Memory B cell (primary cell): Measurements from ENCODE around the gene CA12.

Experiments used
- ATAC-seq: fragments of 150-1000 bp; cut with Tn5 transposase; 2 replicates; pipeline ENCODE4 v1.10.0; 2021; ENCODE audit warnings: low read depth, mild to moderate bottlenecking, moderate library complexity
- DNase-seq, 2 donors: peaks; one replicate each; pipeline ENCODE4 v3.0.0; 2022; ENCODE audit warnings: low spot score in 2 of 2
- H3K27ac Mint-ChIP-seq: one replicate; pipeline ENCODE4 v1.8.0; 2022; ENCODE audit warnings: mild to moderate bottlenecking, moderate library complexity, mixed read lengths
- H3K27me3 Mint-ChIP-seq: one replicate; pipeline ENCODE4 v1.8.0; 2022; ENCODE audit warnings: mixed read lengths
- H3K36me3 Mint-ChIP-seq: one replicate; pipeline ENCODE4 v1.8.0; 2022; ENCODE audit warnings: mild to moderate bottlenecking, mixed read lengths
- H3K4me1 Mint-ChIP-seq: one replicate; pipeline ENCODE4 v1.8.0; 2022; ENCODE audit warnings: mixed read lengths
- H3K4me3 Mint-ChIP-seq: one replicate; pipeline ENCODE4 v1.8.0; 2022; ENCODE audit warnings: mild to moderate bottlenecking, moderate library complexity, mixed read lengths
- H3K9me3 Mint-ChIP-seq: one replicate; pipeline ENCODE4 v1.8.0; 2022; ENCODE audit warnings: mixed read lengths

The CA12 gene

DNA sequence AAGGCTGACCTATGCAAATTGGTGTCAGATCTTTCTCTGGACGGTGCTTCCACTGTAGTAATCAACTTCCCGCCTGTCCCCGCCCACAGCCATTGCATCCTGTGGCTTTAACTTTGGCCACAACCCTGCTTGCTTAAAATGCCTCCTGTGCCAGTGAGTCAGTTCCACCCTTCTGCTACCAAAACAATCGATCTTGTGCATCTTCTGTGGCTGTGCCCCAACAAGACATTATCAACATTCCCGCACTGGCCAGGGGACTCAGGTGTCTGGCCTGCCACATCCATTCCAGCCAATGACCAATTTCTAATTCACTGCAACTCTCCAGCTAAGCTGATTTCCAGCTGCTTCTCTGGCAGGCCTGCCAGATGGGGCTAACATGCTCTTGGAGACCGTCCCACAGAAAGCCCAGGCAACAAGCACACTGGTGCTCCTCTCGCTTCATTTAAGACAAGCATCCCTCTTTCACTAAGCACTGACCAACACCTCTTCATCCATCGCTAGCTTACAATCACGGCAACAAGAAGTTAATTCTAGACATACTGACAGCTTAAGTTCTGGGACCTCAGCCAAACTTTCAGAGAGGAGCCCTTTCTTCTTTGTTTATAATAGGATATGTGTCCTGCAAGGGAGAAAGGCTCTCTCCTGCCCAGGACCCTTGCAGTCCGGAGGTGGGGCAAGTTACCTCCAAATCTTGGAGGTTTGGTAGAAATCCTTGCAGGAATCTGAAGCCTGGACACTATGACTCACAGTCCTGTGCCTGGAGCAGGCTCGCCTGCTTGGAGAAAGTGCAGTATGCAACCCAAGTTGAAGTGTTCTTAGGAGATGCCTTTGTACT is 6.7 kb downstream of the CA12 start:
- ATAC-seq (no peak), DNase-seq (no peak)
- Mint-ChIP-seq H3K27ac (no peak overlapping the region), H3K4me3 (no peak overlapping the region), H3K9me3 (no peaks in the 10 kb centered on the region), H3K4me1 (no peaks in the 10 kb centered on the region), H3K27me3 (peaks cover 9% of the 10 kb centered on the region), H3K36me3 (no peaks in the 10 kb centered on the region)

GRCh38 chr15:63373866-63374548 is 7.6 kb downstream of the CA12 start:
- no peaks in the 10 kb centered on the region for H3K36me3 Mint-ChIP-seq
- ATAC-seq, result no peak
- H3K9me3 Mint-ChIP-seq, result no peaks in the 10 kb centered on the region
- DNase-seq, result no peak
- H3K4me3 Mint-ChIP-seq, result no peak overlapping the region
- H3K27me3 Mint-ChIP-seq, result peaks cover 8% of the 10 kb centered on the region
- H3K27ac Mint-ChIP-seq, result no peak overlapping the region
- H3K4me1 Mint-ChIP-seq, result no peaks in the 10 kb centered on the region

DNA sequence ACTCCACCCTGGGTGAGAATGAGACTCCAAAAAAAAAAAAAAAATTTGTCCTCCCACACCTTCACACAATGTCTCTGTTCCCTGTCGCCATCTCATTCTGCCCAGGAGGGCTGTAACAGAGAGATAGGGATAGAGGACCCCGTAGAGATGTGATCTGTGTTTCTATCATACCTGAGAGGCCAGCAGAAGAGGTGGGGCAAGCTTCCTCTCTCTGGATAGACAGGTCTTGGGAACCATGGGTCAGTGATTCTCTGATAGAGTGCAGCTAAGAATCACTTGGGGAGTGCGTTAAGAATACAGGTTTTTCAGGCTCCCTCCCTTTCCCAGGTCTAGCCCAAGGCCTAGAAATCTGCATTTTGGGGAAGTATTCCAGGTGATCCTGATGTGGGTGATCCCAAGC is 8.3 kb downstream of the CA12 start:
- Mint-ChIP-seq H3K27me3 (peaks cover 8% of the 10 kb centered on the region), H3K4me3 (no peak overlapping the region), H3K36me3 (no peaks in the 10 kb centered on the region), H3K27ac (no peak overlapping the region), H3K4me1 (no peaks in the 10 kb centered on the region), H3K9me3 (no peaks in the 10 kb centered on the region)
- DNase-seq, result no peak
- no peak for ATAC-seq

DNA sequence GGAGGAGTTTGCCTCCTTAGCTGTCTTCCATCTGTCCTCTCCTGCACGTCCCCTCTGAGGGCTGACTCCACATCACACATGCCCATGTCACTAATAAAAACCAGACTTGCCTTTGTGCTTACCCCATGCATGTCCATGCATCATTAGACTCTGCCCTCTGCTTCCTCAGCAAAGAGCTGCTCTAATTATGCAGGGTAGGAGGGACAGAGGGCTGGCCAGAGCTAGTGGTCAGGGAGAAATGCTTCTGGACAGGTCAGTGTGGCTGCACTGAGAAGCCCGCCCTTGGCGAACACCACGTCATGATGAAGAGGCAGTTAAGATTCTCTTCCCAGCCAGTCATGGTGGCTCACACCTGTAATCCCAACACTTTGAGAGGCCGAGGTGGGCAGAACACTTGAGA is 8.9 kb downstream of the CA12 start:
- ATAC-seq, result no peak
- Mint-ChIP-seq H3K27ac (no peak overlapping the region), H3K4me3 (no peak overlapping the region), H3K9me3 (no peaks in the 10 kb centered on the region), H3K4me1 (no peaks in the 10 kb centered on the region), H3K36me3 (no peaks in the 10 kb centered on the region), H3K27me3 (peaks cover 7% of the 10 kb centered on the region)
- no peak for DNase-seq

DNA sequence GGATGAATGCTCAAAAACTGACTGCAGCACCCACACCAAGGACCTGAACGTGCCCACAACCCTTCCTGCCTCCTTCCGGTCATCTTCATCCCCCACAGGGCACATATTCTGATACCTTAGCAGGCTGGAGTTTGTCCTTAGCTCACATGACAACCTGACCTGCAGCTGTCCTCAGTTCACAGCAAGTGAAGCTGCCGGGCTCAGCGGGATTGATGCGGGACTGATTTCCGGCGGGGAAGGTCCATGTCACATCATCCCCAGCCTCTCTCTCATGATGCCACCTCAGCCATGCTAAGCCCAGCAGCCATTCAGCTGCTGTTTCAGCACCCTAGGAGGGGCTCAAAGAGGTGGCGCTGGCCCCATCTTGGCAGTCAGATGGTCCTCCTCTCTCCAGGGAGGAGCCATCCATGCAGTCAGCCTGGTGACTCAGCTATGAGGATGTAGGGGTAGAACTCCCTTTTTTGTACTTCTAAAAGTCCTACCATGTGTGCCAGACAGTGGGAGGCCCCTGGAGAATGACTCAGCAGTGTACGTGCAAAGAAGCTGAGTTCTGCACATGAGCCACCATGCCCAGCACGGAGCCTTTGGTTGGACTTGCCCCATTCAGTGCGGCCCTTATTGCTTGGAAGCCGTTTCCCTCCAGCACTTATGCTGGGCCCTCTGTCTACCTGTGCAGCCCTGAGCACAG is 9.5 kb downstream of the CA12 start:
- Mint-ChIP-seq H3K9me3 (no peaks in the 10 kb centered on the region), H3K27ac (no peak overlapping the region), H3K36me3 (no peaks in the 10 kb centered on the region), H3K27me3 (peaks cover 5% of the 10 kb centered on the region), H3K4me1 (no peaks in the 10 kb centered on the region), H3K4me3 (no peak overlapping the region)
- DNase-seq (no peak), ATAC-seq (no peak)

- Mint-ChIP-seq H3K9me3 (no peaks in the 10 kb centered on the region), H3K4me1 (no peaks in the 10 kb centered on the region), H3K4me3 (no peak overlapping the region), H3K27me3 (peaks cover 3% of the 10 kb centered on the region), H3K36me3 (no peaks in the 10 kb centered on the region), H3K27ac (no peak overlapping the region)
- DNase-seq (no peak), ATAC-seq (no peak)
Measured at GRCh38 chr15:63371297-63371918, 10.2 kb downstream of the CA12 start.

DNA sequence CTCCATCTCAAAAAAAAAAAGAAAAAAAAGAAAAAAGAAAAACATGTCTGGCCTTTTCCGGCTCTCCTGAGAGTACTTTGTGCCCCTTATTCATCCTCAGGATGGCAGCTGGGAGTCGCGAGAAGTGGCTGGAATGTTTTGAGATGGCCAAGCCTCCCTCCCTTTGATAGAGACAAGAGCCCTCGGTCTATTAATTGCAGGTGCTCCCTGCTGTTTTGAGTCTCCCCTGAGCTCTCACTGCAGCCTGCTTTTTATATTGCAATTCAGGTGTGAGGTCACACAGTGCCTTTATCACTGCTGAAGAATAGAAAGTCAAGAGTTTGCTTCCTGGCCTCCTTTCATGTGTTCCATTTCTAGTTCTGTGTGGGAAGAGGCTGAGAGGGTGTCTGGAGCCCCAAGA is 10.9 kb downstream of the CA12 start:
- Mint-ChIP-seq H3K27ac (no peak overlapping the region), H3K27me3 (no peaks in the 10 kb centered on the region), H3K9me3 (no peaks in the 10 kb centered on the region), H3K4me1 (no peaks in the 10 kb centered on the region), H3K36me3 (no peaks in the 10 kb centered on the region), H3K4me3 (no peak overlapping the region)
- ATAC-seq, result no peak
- no peak for DNase-seq

- no peaks in the 10 kb centered on the region for H3K9me3 Mint-ChIP-seq
- DNase-seq, result no peak
- no peaks in the 10 kb centered on the region for H3K27me3 Mint-ChIP-seq
- no peak overlapping the region for H3K27ac Mint-ChIP-seq
- ATAC-seq, result no peak
- no peaks in the 10 kb centered on the region for H3K36me3 Mint-ChIP-seq
- H3K4me3 Mint-ChIP-seq, result no peak overlapping the region
- H3K4me1 Mint-ChIP-seq, result no peaks in the 10 kb centered on the region
Measured at GRCh38 chr15:63369781-63370180, 11.9 kb downstream of the CA12 start.

GRCh38 chr15:63369296-63369695 is 12.3 kb downstream of the CA12 start:
- Mint-ChIP-seq H3K27me3 (no peaks in the 10 kb centered on the region), H3K36me3 (no peaks in the 10 kb centered on the region), H3K27ac (no peak overlapping the region), H3K9me3 (no peaks in the 10 kb centered on the region), H3K4me1 (no peaks in the 10 kb centered on the region), H3K4me3 (no peak overlapping the region)
- no peak for DNase-seq
- ATAC-seq, result no peak

- Mint-ChIP-seq H3K4me3 (no peak overlapping the region), H3K27ac (no peak overlapping the region), H3K27me3 (no peaks in the 10 kb centered on the region), H3K4me1 (no peaks in the 10 kb centered on the region), H3K9me3 (no peaks in the 10 kb centered on the region), H3K36me3 (no peaks in the 10 kb centered on the region)
- DNase-seq (no peak), ATAC-seq (no peak)
Measured at GRCh38 chr15:63368503-63368902, 13.1 kb downstream of the CA12 start.

DNA sequence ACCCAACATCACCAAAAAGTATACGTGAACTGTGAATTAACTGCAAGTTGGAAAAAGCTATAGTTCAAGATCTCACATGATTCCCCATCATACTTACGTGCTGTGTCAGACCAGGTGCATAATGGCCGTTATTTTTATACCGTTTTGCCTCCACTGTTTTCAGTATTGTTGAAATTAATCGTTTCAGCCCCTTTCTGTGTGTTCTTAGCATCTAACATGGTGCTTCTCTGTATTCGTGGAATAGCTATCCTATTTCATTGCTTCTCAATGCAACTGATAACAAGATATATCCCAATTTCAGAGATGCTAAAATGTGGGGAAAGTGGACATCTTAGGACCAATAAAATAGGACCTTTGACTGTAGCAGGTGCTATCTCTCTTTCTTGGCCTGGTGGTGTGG is 13.7 kb downstream of the CA12 start:
- H3K4me3 Mint-ChIP-seq, result no peak overlapping the region
- H3K27me3 Mint-ChIP-seq, result no peaks in the 10 kb centered on the region
- ATAC-seq, result no peak
- no peak for DNase-seq
- no peak overlapping the region for H3K27ac Mint-ChIP-seq
- no peaks in the 10 kb centered on the region for H3K36me3 Mint-ChIP-seq
- no peaks in the 10 kb centered on the region for H3K9me3 Mint-ChIP-seq
- peaks cover 6% of the 10 kb centered on the region for H3K4me1 Mint-ChIP-seq

DNA sequence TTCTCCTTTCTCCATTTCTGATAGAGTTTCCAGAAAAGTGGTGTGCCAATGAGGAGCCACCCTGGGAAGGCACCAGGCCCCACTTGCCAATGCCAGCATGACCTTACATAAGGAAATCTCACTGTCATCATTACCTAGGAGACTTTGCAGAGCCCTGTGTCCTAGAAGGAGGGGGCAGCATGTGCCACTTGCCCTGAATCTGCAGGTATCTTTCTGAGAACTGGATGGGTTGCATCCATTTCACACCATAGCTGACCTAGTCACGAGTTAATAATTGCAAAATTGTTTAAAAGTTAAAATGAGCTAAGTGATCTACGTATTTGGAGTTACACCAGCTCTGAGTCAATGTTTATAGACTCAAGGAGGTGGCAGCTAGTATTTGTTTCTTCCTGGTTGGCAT is 14.3 kb downstream of the CA12 start:
- ATAC-seq (no peak), DNase-seq (no peak)
- Mint-ChIP-seq H3K4me3 (no peak overlapping the region), H3K27ac (no peak overlapping the region), H3K9me3 (no peaks in the 10 kb centered on the region), H3K27me3 (no peaks in the 10 kb centered on the region), H3K36me3 (no peaks in the 10 kb centered on the region), H3K4me1 (peaks cover 6% of the 10 kb centered on the region)

GRCh38 chr15:63366451-63366850 is 15.2 kb downstream of the CA12 start:
- Mint-ChIP-seq H3K4me1 (peaks cover 11% of the 10 kb centered on the region), H3K27me3 (no peaks in the 10 kb centered on the region), H3K9me3 (no peaks in the 10 kb centered on the region), H3K4me3 (no peak overlapping the region), H3K36me3 (no peaks in the 10 kb centered on the region), H3K27ac (no peak overlapping the region)
- ATAC-seq, result no peak
- DNase-seq, result no peak

- Mint-ChIP-seq H3K4me3 (no peak overlapping the region), H3K36me3 (no peaks in the 10 kb centered on the region), H3K9me3 (no peaks in the 10 kb centered on the region), H3K27me3 (no peaks in the 10 kb centered on the region), H3K4me1 (peaks cover 12% of the 10 kb centered on the region), H3K27ac (peak overlapping the region; percentile 4)
- ATAC-seq (no peak), DNase-seq (no peak)
Measured at GRCh38 chr15:63365273-63365680, 16.4 kb downstream of the CA12 start.
